Measurements from ENCODE around the gene C4orf50.

The C4orf50 gene

DNA sequence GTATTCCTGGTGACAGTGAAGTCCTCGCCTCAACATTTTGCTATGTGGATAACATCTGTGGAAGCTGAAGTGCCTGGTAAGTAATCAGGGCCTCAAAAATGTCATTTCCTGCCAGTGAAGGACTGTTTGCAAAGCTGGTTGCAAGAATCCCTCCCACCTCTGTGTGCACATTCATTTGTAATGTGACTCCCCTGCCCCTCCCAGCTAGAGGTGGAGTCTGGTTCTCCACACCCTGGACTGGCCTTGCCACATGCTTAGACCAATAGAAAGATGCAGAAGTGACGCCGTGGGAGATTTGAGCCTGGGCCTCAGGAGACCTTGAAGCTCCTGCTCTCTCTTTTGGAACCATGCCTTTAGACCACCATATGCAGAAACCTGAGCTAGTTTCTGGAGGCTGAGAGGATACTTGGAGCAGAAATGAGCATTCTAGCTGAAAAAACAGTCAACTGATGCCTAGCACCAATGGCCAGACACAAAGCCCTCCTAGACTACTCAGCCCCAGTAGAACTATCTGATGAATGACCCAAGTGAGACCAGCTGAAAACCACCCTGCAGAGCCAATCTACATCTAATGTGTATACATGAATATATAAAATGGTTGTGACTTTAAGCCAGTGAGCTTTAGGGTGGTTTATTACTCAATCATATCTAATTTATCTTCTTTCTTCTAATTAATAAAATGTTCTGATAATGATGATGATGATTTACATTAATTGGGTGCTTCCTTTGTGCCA, 77.6 kb downstream of the C4orf50 start:
- ChIA-PET POLR2A (no interaction called here), CTCF (interaction anchor here (0.8 kb wide), 1 partner anchor 168 kb away, joined by 3 read pairs; no protein-coding TSS in a partner anchor)
- peak; percentile 58 for DNase-seq (ENCODE audit: extremely low spot score)
- TF ChIP-seq TARDBP (IDR thresholded peaks at IDR 0.05) (no peak), L3MBTL2 (conservative IDR thresholded peaks at IDR 0.05) (peak; percentile 60)

DNA sequence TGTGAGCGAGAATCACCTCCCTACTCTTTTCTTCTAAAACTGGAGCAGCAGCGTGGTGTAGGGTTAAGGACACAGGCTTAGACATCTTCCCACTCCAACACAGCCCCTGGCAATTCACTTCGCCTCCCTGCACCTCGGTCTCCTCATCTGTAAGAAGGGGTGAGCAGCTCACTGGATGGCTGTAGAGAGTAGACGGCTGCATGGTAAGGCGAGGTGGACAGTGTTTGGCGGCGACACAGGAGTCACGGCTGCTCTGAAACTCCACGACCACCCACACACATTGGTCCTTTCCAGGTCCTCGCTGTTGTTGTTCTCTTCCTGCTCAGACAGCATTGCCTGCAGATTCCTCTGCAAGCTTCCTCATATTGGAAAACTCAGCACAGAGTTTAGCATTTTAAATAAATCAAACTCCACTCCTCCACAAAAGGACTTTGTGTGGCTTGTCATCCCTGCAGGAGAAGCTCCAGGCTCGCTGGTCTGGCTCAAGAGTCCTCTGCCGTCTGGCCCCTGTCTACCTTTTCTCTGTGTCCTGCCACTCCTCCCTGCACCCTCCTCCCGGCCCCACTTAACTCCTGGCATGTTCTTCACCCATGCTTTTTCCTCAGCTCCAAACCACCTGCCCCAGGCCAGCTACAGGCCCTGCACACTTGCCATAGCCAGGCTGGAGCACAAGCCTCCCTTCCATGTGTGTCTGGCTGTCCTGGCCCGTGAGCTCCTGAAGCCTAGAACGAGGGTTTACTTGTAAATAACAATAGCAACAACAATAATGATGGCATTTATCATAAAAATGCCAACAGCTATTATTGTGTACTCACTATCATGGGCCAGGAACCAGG, 84.0 kb downstream of the C4orf50 start:
- ChIA-PET CTCF (no interaction called here), POLR2A (no interaction called here)
- TF ChIP-seq HDGF (IDR thresholded peaks at IDR 0.05; ENCODE audit: borderline replicate concordance) (no peak), NFRKB (IDR thresholded peaks at IDR 0.05) (no peak), LEF1 (IDR thresholded peaks at IDR 0.05; ENCODE audit: borderline replicate concordance) (no peak)
- DNase-seq (ENCODE audit: extremely low spot score): no peak

DNA sequence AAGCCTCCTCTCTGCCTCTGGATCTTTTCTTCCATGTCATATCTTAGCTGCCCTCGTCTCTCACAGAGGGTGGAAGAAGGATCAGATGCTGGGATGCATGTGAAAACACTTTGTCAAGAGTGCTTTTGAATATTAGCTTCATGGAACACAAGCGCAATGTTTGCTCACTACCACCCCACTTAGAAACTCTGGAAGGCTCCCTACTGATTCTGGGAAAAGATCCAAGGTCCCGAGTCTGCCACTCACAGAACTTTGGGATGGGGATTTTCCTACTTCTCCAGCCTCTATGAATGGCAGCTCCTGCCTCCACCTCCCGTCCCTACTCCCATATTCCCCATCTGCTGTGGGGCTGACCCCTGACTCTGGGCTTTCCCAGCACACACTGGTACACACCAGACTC, 85.1 kb downstream of the C4orf50 start:
- TF ChIP-seq SP1 (IDR thresholded peaks at IDR 0.05): no peak
- no peak for TF ChIP-seq ELF4 (IDR thresholded peaks at IDR 0.05)
- no peak for TF ChIP-seq LEF1 (IDR thresholded peaks at IDR 0.05; ENCODE audit: borderline replicate concordance)
- TF ChIP-seq CTBP1 (IDR thresholded peaks at IDR 0.05; ENCODE audit: borderline replicate concordance): no peak
- ChIA-PET CTCF (interaction anchor here (1.1 kb wide), 1 partner anchor 59 kb away, joined by 3 read pairs; no protein-coding TSS in a partner anchor), POLR2A (no interaction called here)
- DNase-seq (ENCODE audit: extremely low spot score): no peak

DNA sequence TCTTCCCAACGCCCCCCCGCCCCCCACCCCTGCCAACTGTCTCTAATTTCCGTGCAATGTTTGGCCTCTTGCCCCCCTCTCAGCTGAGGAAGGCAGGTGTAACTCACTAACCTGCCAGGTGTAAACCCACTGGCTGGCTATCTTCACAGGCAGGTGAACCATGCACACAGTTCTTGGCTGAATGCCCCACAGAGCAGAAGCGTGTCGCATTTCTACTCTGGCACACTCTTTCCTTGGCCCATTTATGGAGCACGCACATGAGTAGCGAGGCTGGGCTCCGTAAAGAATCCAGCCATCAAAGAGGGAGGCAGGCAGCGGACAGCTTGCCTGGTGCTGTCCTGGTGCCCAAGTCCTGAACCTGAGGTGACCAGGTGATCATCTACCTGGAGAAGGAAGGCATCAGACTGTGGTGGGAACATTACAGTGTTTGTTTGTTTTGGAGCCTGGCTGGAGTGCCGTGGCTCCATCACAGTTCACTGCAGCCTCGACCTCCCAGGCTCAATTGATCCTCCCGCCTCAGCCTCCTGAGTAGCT, 86.1 kb downstream of the C4orf50 start:
- POLR2A ChIA-PET: no interaction called here
- CTCF ChIA-PET: no interaction called here
- DNase-seq (ENCODE audit: extremely low spot score): no peak
- TF ChIP-seq ARNT (IDR thresholded peaks at IDR 0.05): no peak
- TF ChIP-seq TARDBP (IDR thresholded peaks at IDR 0.05): no peak
- TF ChIP-seq FOXK2 (IDR thresholded peaks at IDR 0.05): no peak
- no peak for TF ChIP-seq ZNF384 (IDR thresholded peaks at IDR 0.05)
- TF ChIP-seq PKNOX1 (IDR thresholded peaks at IDR 0.05): no peak

DNA sequence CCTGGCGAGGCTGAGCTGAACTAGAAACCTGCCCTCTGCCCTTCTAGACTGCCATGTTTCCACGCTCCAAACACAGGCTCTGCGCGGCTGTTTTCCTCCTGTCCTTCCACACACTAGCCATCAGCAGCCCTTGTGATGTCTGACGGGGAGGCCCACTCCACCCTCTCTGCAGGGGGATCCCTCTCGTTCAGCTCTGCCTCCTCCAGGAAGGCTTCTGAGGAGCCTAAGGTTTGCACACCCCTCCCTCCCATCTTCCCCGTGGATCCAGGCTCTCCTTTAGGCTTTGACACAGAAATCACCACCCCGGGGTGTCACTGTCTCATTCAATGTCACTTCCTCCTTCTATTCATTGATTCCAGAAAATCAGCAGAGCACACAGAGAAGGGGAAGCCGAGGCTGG, 86.7 kb downstream of the C4orf50 start:
- TF ChIP-seq LEF1 (IDR thresholded peaks at IDR 0.05; ENCODE audit: borderline replicate concordance): no peak
- no peak for TF ChIP-seq FOXK2 (IDR thresholded peaks at IDR 0.05)
- no peak for TF ChIP-seq HDGF (IDR thresholded peaks at IDR 0.05; ENCODE audit: borderline replicate concordance)
- TF ChIP-seq NFRKB (IDR thresholded peaks at IDR 0.05): no peak
- no peak for TF ChIP-seq FOXM1 (IDR thresholded peaks at IDR 0.05; ENCODE audit: borderline replicate concordance)
- TF ChIP-seq ZNF384 (IDR thresholded peaks at IDR 0.05): no peak
- no peak for TF ChIP-seq L3MBTL2 (conservative IDR thresholded peaks at IDR 0.05)
- no peak for TF ChIP-seq SUZ12 (IDR thresholded peaks at IDR 0.05)
- TF ChIP-seq SP1 (IDR thresholded peaks at IDR 0.05): no peak
- no peak for TF ChIP-seq TARDBP (IDR thresholded peaks at IDR 0.05)
- no peak for TF ChIP-seq PKNOX1 (IDR thresholded peaks at IDR 0.05)
- no peak for TF ChIP-seq BHLHE40 (IDR thresholded peaks at IDR 0.05; ENCODE audit: borderline replicate concordance)
- ChIA-PET POLR2A (no interaction called here), CTCF (no interaction called here)
- DNase-seq (ENCODE audit: extremely low spot score): no peak

DNA sequence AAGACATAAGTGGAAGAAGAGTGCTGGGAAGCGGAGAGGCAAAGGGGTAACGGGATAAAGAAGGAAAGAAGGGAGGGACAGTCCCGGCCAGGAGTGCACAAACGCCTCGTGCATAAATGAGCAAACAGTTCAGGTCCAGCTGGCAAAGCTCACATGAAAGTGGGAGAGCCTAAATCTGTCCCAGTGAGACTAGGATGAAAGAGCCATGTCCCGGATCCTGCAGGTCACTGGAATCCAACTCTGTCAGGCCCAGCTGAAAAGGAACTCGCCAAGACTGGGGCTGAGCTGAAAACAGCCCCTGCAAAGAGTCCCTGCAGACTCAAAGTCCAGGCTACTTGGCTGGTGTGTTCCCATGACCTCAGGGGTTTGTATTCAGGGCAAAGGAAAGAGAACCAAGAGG, 87.4 kb downstream of the C4orf50 start:
- no peak for DNase-seq (ENCODE audit: extremely low spot score)
- POLR2A ChIA-PET: no interaction called here
- TF ChIP-seq FOXK2 (IDR thresholded peaks at IDR 0.05): no peak
- CTCF ChIA-PET: no interaction called here

- TF ChIP-seq HDGF (IDR thresholded peaks at IDR 0.05; ENCODE audit: borderline replicate concordance): no peak
- TF ChIP-seq L3MBTL2 (conservative IDR thresholded peaks at IDR 0.05): no peak
- TF ChIP-seq SUZ12 (IDR thresholded peaks at IDR 0.05): no peak
- no peak for TF ChIP-seq BHLHE40 (IDR thresholded peaks at IDR 0.05; ENCODE audit: borderline replicate concordance)
- TF ChIP-seq TARDBP (IDR thresholded peaks at IDR 0.05): no peak
- no peak for TF ChIP-seq ARNT (IDR thresholded peaks at IDR 0.05)
- TF ChIP-seq FOXM1 (IDR thresholded peaks at IDR 0.05; ENCODE audit: borderline replicate concordance): no peak
- ChIA-PET POLR2A (no interaction called here), CTCF (no interaction called here)
- DNase-seq (ENCODE audit: extremely low spot score): no peak
These were observed 87.8 kb downstream of the C4orf50 start for GRCh38 chr4:5930456-5930855.
